Keratinocyte (primary cell): Measurements from ENCODE around the gene SLC6A19.
A peak's percentile ranks its signal among the peaks of the same experiment; 100 is the strongest.

Experiments
- CTCF ChIP-seq, 3 experiments: IDR thresholded peaks in 1 of 3; conservative IDR thresholded peaks in 1 of 3; optimal IDR thresholded peaks in 1 of 3; 2 replicates in 2 of 3; 3 replicates in 1 of 3; pipeline versions ENCODE3 to v1.5.1; 2011; ENCODE audit warnings: low read length in 3 of 3, mild to moderate bottlenecking in 3 of 3, moderate library complexity in 2 of 3, control low read depth in 1 of 3, inconsistent platforms in 1 of 3; ENCODE audit not compliant: insufficient read depth in 2 of 3; ENCODE audit errors: extremely low read depth in 1 of 3
- EZH2 ChIP-seq: IDR thresholded peaks from one replicate; pipeline ENCODE4 v1.6.1; 2012; ENCODE audit warnings: inconsistent platforms, mild to moderate bottlenecking, low read length, moderate library complexity

DNA sequence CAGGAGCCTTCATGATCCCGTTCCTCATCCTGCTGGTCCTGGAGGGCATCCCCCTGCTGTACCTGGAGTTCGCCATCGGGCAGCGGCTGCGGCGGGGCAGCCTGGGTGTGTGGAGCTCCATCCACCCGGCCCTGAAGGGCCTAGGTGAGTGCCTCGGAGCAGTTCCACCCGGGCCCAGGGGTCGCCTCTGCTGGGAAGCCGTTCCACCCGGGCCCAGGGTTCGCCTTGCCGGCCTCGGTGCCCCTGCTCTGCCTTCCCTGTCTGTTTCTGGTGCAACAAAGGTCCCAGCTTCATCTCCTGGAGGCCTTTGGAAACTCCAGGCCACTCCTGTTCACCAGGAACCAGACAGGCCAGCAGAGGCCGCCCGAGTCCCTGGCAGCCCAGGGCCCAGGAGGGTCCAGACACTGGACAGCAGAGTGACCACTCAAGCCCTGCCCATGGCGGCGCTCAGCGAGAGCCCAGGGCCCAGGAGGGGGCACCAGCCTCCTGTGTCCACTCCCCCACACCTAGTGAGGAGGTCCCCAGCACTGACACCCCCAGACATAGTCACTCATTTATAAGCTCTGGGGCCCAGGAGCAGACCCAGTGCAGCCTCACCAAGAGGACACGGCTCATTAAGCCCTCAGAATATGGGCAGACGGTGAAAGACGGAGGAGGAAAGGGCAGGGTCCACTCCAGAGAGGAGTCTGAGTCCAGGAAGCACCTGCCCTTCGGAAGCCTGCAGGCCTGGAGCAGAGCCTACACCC is 7.5 kb downstream of the SLC6A19 start:
- TF ChIP-seq CTCF (optimal IDR thresholded peaks at IDR 0.05 in 1 of 3, IDR thresholded peaks at IDR 0.05 in 1 of 3, conservative IDR thresholded peaks at IDR 0.05 in 1 of 3; ENCODE audit: extremely low read depth in 1 of 3, insufficient read depth in 2 of 3, low read length in 3 of 3): peak in 1 of 3 experiments; percentile 40
- no peak for TF ChIP-seq EZH2
